HL-60 (cell line): ENCODE data around the gene NHERF2.

Experiments
- GABPA ChIP-seq: IDR thresholded peaks from 2 replicates; pipeline ENCODE4 v1.6.1; 2012; ENCODE audit warnings: low read depth
- POLR2AphosphoS5 ChIP-seq: IDR thresholded peaks from 2 replicates; pipeline ENCODE4 v1.6.1; 2012; ENCODE audit warnings: low read depth
- SPI1 ChIP-seq: IDR thresholded peaks from 2 replicates; pipeline ENCODE4 v1.6.1; 2012; ENCODE audit warnings: low read depth, mild to moderate bottlenecking, borderline replicate concordance
- TF ChIP-seq, protein P1 (sequence below): IDR thresholded peaks from one replicate; pipeline ENCODE4 v1.5.1; 2011; ENCODE audit warnings: low read length, control low read depth, inconsistent platforms; ENCODE audit not compliant: insufficient read depth
- TF ChIP-seq, protein P2 (sequence below): IDR thresholded peaks from 2 replicates; pipeline ENCODE4 v1.6.1; 2012; ENCODE audit warnings: low read depth; ENCODE audit not compliant: insufficient replicate concordance

DNA sequence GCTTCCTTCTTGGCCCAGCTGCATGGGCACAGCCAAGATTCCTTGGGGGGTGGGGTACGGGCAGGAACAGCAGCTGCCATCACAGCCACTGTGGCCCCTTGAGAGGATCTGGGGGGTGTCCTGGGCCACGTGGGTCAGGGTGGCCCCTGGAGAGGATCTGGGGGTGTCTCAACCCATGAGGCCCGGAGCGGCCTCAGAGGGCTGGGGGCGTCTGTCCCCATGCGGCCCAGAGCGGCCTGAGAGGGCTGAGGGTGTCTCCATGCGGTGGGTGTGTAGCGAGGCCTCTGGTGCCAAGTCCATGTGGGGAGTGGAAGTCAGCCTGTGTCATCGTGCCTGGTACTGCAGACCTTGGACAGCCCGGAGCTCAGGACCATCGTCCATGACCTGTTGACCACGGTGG lies 34.8 kb downstream of the NHERF2 start:
- TF ChIP-seq, protein P1, sequence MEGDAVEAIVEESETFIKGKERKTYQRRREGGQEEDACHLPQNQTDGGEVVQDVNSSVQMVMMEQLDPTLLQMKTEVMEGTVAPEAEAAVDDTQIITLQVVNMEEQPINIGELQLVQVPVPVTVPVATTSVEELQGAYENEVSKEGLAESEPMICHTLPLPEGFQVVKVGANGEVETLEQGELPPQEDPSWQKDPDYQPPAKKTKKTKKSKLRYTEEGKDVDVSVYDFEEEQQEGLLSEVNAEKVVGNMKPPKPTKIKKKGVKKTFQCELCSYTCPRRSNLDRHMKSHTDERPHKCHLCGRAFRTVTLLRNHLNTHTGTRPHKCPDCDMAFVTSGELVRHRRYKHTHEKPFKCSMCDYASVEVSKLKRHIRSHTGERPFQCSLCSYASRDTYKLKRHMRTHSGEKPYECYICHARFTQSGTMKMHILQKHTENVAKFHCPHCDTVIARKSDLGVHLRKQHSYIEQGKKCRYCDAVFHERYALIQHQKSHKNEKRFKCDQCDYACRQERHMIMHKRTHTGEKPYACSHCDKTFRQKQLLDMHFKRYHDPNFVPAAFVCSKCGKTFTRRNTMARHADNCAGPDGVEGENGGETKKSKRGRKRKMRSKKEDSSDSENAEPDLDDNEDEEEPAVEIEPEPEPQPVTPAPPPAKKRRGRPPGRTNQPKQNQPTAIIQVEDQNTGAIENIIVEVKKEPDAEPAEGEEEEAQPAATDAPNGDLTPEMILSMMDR: no peak
- TF ChIP-seq SPI1: no peak
- TF ChIP-seq POLR2AphosphoS5: no peak
- TF ChIP-seq GABPA: no peak
- TF ChIP-seq, protein P2, sequence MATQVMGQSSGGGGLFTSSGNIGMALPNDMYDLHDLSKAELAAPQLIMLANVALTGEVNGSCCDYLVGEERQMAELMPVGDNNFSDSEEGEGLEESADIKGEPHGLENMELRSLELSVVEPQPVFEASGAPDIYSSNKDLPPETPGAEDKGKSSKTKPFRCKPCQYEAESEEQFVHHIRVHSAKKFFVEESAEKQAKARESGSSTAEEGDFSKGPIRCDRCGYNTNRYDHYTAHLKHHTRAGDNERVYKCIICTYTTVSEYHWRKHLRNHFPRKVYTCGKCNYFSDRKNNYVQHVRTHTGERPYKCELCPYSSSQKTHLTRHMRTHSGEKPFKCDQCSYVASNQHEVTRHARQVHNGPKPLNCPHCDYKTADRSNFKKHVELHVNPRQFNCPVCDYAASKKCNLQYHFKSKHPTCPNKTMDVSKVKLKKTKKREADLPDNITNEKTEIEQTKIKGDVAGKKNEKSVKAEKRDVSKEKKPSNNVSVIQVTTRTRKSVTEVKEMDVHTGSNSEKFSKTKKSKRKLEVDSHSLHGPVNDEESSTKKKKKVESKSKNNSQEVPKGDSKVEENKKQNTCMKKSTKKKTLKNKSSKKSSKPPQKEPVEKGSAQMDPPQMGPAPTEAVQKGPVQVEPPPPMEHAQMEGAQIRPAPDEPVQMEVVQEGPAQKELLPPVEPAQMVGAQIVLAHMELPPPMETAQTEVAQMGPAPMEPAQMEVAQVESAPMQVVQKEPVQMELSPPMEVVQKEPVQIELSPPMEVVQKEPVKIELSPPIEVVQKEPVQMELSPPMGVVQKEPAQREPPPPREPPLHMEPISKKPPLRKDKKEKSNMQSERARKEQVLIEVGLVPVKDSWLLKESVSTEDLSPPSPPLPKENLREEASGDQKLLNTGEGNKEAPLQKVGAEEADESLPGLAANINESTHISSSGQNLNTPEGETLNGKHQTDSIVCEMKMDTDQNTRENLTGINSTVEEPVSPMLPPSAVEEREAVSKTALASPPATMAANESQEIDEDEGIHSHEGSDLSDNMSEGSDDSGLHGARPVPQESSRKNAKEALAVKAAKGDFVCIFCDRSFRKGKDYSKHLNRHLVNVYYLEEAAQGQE: no peak
